Islet of Langerhans (tissue), 1 donor: ENCODE results near the gene SLC5A6.

ENCODE experiments used
- FAIRE-seq: peaks from one replicate; lab custom pipeline; 2011; peaks lifted over from hg19 to GRCh38; lab: Jason Lieb, UNC

The SLC5A6 gene

DNA sequence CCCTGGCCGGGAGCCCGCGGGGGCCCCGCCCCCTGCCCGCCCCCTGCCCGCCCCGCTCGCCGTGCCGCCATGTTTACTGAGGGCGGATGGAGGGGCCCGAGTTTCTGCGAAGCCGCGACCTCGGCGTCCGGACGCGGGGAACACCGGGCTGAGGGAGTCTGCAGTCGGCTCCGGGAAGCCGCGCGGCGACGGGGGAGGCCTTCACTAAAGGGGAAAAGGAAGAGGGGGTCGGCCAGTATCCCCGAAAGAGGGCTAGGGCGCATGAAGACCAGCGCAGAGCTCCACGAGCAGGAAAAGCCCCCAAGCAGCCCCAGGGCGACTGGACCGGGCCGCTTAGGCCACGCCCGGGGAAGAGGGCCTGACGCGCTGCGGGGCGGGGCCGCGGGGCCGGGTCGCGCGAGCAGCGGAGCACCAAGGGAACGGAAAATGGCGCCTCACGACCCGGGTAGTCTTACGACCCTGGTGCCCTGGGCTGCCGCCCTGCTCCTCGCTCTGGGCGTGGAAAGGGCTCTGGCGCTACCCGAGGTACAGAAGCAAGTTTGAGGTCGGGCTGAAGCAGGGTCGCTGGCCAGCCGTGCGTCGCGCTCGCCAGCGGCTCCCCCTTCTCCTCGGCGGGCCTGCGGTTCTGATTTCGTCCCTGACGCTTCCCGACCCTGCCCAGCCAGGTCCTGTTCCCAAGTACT lies at the start of gene SLC5A6, which contains the start of gene ATRAID:
Gene SLC5A6 (minus strand): TSS at position 326 of the 683 bp plus-strand sequence. CDS start 4,618 bp downstream, outside the sequence.
Gene ATRAID (plus strand): TSS at position 99 of the 683 bp plus-strand sequence. CDS start 328 bp downstream, at position 427.
- FAIRE-seq = no peak

DNA sequence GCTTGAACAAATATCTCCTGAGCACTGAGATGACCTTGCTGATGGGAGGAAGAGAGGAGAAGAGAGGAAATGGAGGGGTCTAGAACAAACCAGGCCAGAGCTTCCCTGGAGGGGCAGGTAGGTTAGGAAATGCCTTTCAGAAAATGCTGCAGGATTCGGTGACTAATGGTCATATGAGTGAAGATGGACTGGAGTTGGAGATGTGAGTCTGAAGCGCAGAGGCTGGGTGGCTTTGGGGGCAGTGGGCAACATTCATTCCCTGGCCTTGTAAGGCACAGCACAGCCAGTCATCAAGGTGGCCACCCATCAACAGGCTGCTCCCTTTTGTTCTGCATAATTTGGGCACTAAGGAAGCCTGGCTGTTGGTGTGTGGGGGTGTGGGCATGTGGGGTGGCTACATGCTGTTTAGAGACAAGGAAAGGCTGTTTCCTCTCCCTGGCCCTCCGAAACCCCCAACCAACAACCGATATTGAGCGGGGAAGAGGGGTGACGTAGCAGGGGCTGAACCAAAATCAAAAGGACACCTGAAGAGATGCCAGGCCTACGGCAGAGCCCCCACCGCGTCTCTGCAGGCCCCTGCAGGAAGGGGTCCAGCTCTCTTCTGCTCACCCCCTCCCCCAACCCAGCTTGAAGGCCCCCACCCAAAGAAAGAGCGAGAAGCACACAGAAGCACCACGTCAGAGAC lies 49.3 kb upstream of the SLC5A6 start:
- FAIRE-seq = no peak

DNA sequence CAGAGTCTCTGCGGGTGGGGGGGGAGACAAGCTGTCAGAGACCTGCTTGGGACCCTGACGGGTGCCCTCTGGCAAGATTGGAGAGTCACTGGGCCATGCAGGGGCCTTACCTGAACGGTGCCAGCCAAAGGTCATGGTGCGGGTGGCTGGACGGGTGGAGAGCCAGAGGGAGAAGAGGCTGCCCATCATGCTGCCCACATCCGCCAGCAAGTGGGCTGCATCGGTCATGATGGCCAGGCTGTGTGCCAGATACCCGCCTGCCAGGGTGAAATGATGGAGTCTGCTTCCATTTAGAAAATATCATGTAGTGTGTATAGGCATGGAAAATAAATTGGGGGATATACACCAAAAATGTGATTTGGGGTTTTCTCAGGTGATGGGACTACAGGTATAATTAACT lies 46.0 kb upstream of the SLC5A6 start:
- no peak for FAIRE-seq

DNA sequence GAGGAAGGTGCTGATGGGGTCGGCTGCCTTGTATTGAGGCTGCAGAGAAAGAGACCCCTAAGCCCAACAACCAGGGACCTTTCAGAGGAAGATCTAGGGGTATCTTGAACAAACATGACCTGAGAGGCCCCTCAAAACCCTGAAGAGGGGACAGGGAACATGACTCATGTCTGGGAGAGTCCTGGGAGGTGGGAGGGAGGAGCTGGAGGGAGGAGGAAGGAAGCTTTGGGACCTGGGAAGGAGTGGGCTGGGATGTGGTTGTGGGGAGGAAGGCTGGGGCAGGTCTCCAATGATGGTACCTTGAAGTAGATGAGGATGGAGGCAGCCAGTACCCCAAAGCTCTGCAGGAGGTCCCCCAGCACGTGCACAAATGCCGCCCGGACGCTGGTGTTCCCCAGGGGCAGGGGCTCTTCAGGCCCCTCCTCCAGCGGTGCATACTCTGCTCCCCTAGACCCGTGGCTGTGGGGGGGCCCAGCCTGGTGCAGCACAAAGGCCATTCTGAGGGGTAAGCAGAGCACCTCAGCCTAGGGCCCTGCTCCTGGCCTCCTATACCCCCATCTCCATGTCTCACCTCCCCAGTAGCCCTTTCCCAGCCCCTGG lies 44.9 kb upstream of the SLC5A6 start:
- FAIRE-seq = no peak

DNA sequence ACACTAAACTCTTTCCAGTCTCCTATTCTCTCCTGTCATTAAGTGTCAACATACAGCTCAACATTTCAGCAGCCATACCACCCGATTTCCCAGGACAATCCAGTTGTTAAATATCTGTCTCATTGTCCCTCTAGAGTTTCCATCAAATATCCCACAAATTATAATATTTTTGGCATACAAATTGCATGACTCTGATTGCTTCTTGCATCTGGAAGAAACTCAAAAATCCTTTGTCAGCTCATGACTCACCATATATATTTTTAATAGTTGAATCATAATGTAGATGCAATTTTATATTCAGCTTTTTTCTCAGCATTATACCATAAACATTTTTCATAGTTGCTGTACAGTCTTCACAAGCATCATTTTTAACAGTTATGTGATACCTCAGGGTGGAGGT lies 43.6 kb upstream of the SLC5A6 start:
- no peak for FAIRE-seq

DNA sequence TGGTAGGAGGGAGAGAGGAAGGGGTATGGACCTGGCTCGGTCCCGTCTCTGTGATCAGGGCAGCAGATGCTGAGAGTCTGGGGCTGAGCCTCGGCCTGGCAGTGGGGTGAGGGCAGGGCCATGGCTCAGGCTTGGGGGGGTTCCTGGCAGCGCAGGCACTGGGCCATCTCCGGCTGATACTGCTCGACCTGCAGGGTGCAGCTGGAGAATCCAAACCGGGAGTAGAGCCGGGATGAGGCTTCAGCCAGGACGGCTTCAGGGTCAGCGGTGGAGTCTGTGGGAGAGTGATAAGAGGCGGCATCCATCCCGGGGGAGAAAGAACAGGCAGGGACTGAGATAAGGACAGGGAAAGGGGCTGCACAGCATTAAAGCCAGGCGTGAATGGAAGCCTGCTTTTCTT lies 43.1 kb upstream of the SLC5A6 start:
- FAIRE-seq = no peak

DNA sequence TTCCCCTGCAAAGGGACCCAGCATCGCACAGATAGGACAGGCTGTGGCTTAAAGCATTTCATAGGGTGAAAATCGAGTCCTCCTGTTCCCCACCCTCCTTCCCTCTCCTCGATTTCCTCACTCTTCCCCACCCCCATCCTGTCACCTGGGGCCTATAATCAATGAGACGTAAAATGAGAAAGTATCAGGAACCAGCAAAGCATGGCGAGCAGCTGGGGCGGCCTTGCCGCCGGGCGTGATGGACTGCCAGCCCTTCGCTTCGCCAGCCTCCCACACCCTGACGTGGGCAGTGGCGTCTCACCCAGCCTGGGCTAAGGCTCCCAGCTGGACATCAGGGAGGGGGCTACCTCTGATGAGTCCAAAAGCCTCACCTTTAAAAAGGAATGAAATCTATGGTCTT lies 39.7 kb upstream of the SLC5A6 start:
- no peak for FAIRE-seq

DNA sequence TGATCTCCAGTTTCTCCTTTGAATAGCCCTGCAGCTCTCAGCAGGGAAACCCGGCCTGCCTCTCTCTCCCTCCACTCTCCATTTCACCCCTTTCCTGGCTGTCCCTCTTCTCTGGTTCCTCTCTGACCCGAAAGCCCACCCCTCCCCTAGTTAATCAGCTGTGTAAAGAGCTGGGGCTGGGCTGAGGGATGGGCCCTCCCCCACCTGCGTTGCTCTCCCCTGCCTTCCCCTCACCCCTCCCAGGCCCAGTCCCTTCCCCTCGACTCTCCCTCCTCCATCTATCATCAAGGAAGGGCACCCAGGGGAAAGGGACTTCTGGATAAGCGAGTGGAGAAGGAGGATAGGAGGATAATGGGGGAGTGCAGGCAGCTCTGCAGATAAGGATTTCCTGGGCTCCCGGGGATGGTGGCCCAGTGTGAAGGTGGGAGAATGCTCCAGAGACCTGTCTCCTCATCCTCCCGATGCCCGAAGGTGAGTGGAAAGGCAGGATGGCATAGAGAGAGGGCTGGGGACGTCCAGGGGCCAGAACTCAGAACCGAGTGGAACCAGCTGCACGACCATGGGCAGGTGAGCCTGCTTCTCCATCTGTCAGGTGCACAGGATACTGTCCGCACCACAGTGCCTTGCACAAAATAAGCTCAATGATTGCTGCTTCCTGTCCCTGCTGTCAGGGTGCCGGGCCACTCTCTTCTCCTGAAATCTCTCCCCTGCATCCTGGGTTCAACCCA lies 38.7 kb upstream of the SLC5A6 start:
- no peak for FAIRE-seq

DNA sequence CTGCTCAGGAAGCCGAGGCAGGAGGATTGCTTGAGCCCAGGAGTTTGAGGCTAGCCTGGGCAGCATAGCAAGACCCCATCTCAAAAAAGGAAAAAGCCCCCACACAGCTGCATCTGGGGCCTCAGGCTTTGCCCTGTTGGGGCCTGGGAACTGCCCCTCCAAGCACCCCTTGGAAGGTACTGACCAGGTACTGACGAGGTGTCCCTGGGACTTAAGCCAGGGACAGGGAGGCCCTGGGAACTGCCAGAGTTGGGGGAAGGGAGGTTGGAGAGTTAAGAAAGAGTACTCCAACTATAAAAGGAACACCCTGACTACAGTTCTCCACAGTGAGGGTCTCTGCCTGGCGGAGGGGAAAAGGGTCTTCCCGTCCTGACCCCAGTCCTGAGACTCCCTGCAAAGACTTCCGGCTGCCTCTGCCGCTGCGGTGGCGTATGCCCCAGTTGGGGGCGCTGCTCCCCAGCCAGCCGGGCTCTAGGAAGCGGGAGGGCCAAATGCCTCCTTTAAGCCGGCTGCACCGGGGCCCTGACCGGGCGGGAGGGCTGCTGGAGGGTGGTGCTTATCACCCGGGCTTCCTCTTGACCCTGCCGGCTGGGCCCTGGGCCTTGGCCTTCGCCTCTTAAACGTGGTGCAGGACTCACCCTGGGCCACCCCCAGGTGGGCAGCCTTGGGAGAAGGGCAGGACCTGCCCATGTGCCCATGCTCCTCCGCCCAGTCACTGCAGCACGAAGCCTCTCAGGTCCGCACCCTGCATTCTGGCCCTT lies 38.0 kb upstream of the SLC5A6 start:
- no peak for FAIRE-seq

DNA sequence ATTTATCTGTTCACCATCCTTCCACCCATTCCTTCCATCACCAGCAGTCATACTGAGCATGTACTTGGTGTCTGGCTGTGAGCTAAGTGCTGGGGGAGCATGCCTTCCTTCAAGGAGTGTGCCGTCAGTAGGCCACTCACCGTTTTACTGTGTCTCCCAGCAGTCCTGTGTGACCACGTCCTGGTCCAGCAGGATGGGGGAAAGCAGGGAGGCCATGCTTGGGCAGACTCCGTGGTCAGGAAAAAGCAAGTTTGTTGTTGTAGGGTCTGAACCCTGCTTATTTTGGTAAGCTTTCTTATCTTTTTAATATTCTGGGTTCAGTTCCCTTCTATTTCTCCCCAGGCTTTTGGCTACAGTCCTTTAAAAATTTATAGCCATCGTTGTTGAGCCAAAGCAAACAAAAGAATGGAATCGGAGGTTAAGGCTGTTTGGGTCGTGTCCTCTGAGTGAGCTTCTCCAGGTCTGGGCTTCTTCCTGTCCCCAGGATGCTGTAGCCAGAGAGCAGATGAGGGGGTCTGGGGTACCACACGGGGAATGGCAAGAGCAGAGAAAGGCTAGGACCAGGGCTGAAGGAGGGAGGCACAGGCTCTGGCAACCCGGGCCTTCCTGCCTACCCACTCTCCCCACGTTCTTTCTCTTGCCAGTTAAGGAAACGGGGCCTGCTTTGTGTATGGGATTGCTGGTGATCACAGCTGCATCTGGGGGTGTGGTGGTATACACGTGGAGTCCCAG lies 37.3 kb upstream of the SLC5A6 start:
- FAIRE-seq = no peak

DNA sequence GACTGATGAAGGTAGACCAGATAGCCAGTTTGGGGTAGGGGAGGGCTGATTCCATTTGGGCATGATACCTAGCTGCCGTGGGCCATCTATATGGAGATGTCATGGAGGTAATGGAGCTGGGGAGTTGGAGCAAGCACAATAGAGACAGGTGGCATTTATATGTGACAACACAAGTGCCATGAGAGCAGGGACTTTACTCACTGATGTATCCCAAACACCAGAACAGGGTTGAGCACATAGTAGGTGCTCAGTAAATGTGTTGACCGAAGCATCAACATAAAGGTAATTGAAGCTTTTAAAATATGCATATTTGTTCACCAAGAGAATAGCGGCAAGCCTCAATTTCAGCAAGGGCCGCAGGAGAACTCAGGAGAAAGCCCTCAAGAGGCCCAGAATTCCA lies 35.8 kb upstream of the SLC5A6 start:
- FAIRE-seq = no peak

DNA sequence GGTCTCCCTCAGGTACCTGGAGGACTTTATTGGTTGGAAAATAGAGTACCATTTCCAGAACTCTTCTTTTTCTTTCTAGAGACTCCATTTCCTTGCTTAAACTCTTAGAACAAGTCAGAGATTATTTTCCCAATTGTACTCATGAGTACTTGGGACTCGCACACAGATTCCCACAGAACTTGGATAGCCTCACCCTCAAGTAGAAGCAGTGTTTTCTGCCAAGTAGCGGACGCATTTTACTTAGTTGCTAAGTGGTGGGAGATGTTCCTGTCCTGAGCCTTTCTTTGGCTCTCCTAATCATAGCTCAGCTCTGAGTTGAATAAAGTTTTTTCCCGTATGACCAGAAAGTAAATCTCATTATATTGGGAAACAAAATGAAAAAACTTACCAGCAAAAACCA lies 33.6 kb upstream of the SLC5A6 start:
- no peak for FAIRE-seq

DNA sequence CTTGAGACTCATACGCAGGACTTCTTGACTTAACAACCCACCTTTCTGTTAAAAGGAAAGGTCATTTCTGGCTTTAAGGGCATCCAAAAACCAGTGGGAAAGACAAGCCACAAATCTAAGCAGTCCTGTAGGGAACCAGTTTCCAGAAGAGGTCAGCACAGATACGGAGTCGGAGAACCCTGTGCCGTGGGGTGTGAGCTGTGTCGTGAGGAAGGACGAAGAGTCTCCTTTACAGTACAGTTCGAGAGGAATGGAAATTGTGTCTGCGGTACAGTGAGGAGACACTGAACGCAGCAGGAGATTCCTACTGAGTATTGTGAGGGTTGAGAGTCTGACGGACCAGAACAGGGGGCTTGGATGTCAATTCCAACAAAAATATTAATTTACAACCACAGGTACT lies 33.0 kb upstream of the SLC5A6 start:
- FAIRE-seq = no peak

DNA sequence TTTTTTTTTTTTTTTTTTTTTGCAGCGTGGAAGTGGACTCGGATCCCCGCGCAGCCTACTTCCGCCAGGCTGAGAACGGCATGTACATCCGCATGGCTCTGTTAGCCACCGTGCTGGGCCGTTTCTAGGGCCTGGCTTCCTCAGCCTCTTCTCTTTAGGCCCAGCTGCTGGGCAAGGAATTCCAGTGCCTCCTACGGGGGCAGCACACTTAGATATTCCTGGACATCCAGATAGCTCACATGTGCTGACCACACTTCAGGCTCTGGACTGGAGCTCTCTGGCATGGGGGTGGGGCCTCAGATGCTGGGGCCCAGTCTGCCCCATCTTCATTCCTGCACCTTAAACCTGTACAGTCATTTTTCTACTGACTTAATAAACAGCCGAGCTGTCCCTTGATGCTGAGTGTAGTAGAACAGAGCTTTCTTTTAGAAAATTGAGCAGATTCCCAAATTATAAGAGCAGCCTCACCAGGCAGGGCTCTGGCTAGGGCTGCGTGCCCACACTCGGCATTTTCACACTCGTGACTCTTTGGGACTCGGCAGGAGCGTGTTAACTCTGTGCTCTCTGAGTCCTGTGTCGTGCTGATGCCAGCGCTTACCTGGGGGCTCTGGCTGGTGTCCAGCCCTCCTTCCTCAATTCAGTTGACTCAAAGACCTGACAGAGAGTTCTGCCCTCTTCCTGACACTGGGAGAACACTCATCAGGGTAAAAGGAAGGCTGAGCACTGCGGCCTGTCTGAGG lies 31.5 kb upstream of the SLC5A6 start:
- FAIRE-seq = no peak

DNA sequence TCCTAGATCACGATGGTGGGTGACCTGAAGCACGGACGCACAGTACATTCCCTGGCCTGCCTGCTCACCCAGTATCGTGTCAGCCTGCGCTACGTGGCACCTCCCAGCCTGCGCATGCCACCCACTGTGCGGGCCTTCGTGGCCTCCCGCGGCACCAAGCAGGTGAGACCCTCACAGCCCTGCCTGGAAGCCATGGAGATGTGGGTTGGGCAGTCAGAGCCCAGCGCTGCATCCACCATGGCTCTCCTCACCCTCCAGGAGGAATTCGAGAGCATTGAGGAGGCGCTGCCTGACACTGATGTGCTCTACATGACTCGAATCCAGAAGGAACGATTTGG lies 30.5 kb upstream of the SLC5A6 start:
- FAIRE-seq = no peak

DNA sequence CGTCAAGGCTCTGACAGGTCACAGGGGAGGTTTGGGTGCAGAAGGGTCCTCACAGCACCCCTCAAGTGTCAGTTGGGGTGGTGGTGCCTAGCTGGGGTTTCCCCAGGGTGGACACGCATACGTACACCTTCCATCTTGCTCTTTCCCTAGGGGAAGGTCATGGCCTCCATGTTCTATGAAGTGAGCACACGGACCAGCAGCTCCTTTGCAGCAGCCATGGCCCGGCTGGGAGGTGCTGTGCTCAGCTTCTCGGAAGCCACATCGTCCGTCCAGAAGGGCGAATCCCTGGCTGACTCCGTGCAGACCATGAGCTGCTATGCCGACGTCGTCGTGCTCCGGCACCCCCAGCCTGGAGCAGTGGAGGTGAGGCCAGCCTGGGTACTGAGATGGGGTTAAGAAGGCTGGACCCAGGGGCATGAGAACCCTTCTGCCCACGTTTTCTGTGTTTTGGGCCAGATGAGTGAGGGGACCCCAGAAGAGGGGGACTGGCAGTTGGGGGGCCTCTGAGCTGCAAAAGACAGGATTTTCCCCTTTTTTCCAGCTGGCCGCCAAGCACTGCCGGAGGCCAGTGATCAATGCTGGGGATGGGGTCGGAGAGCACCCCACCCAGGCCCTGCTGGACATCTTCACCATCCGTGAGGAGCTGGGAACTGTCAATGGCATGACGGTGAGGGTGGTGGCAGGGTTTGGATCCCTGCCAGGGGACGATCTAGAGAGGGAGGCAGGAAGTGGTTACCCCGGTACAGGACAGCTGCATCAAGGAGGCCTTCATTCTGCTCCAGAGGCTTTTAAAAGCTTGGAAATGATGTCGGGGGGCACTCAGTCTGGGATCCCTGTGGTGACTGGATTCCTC lies 29.9 kb upstream of the SLC5A6 start:
- no peak for FAIRE-seq

DNA sequence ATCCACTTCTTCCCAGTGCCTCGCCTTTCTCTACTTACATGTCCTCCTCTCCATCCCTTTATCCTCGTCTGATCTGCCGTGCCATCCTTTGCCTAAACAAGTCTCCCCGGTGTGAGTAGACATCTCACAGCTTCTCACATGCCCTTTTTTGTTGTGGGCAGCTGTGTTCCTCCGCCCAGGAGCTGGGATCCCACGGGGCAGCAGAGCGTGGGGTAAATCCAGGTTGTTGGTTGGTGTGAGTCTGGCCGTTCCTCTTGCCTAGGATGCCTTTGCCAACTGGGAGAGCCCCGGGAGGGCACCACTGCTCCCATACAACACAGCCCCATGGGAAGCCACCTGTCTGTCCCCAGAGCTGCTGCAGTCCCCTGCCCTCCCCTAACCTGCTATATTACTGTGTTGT lies 28.3 kb upstream of the SLC5A6 start:
- FAIRE-seq = no peak

DNA sequence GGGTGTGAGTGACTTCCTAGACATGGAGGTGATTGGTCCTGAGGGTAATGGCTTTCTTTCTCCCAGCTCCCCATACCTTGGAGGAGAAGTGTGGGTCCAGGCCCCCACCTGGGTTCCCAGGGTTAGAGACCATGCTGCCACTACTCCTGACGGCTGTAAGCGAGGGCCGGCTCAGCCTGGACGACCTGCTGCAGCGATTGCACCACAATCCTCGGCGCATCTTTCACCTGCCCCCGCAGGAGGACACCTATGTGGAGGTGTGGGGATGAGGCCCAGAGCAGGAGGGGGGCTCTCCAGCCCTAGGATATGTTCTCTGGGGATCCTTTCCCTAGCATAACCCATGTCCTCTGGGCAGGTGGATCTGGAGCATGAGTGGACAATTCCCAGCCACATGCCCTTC lies 26.9 kb upstream of the SLC5A6 start:
- FAIRE-seq = no peak

DNA sequence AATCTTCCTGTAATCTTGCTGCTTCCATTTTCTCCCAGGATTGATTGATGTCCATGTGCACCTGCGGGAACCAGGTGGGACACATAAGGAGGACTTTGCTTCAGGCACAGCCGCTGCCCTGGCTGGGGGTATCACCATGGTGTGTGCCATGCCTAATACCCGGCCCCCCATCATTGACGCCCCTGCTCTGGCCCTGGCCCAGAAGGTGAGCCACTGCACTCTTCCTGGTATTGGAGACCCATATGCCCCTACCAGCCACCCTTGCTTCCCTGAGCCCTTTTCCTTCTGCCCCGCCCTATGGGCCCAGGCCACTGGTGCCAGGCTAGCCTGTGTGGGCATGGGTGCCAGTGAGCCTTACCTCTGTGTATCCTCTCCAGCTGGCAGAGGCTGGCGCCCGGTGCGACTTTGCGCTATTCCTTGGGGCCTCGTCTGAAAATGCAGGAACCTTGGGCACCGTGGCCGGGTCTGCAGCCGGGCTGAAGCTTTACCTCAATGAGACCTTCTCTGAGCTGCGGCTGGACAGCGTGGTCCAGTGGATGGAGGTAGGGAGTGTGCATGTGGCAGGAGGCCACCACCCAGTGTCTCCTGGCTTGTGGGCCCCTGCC lies 25.4 kb upstream of the SLC5A6 start:
- FAIRE-seq = no peak

DNA sequence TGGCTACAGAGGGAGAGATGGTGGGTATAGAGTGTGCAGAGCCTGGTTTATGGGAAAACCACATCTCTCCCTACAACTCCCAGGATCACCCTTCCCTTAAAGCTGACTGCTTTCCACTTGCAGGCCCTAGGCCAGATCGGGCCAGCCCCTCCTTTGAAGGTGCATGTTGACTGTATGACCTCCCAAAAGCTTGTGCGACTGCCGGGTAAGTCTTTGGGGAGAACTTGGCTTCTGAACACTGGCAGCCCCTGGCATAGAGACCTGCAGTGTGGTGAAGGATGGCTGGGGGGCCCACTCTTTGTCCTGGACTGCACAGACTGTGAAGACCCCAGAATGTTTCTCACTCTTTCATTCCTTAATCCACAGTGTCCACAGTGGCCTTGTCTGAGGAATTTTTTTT lies 24.6 kb upstream of the SLC5A6 start:
- FAIRE-seq = no peak
